ENCODE measurements around the gene MELK. TPM values are rescaled to one million over a fixed set of nuclear protein-coding genes. Genes with fewer than 3 reads are reported as not detected.

The MELK gene
- total RNA-seq, 1 donor from 2014 or later: 10.6 TPM

DNA sequence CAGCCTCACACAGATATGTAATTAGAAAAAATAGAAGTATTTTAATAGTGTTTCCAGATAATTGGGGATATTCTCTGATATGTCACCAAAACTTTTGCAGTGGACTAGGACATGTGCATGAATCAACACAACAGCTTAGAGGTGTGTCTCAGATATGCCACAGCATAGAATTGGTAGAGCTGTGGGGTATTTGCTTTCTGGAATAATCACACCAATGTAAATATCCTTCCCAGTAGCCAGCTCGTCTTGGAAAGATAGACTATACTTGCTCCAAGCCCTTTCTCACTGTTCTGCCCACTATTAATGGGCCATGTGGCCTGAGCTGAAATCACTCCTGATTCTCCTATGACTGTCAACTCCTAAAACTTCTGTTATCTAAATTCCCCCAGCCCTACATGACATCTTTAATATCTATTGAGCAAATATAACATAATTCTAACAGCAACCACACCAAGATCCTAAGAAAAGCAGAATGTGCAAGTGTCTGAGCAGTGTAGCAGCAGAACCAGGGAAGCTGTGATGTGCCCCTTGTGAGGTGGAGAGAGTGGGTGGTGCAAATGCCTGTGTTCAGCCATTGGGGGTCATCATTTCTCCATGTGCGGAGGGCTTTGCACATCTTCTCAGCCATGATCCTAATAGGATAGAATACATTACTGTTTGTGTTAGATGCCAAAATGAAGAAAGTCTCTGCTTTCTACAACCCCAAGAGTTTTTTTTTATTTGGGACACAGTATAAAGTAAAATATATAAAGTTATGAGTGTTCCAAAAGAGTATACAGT, 65.0 kb downstream of the MELK start:
- H3K4me3 Mint-ChIP-seq (ENCODE audit: unreplicated experiment): no peak overlapping the region
- H3K36me3 Mint-ChIP-seq (ENCODE audit: low read depth, unreplicated experiment): no peaks in the 10 kb centered on the region
- DNase-seq (ENCODE audit: low spot score): peak; percentile 9
- H3K27me3 Mint-ChIP-seq (ENCODE audit: unreplicated experiment): no peaks in the 10 kb centered on the region
- H3K27ac Mint-ChIP-seq (ENCODE audit: unreplicated experiment): no peak overlapping the region
- no peaks in the 10 kb centered on the region for H3K4me1 Mint-ChIP-seq (ENCODE audit: unreplicated experiment)
- H3K9me3 Mint-ChIP-seq (ENCODE audit: unreplicated experiment): no peaks in the 10 kb centered on the region
- TF ChIP-seq, protein P1, sequence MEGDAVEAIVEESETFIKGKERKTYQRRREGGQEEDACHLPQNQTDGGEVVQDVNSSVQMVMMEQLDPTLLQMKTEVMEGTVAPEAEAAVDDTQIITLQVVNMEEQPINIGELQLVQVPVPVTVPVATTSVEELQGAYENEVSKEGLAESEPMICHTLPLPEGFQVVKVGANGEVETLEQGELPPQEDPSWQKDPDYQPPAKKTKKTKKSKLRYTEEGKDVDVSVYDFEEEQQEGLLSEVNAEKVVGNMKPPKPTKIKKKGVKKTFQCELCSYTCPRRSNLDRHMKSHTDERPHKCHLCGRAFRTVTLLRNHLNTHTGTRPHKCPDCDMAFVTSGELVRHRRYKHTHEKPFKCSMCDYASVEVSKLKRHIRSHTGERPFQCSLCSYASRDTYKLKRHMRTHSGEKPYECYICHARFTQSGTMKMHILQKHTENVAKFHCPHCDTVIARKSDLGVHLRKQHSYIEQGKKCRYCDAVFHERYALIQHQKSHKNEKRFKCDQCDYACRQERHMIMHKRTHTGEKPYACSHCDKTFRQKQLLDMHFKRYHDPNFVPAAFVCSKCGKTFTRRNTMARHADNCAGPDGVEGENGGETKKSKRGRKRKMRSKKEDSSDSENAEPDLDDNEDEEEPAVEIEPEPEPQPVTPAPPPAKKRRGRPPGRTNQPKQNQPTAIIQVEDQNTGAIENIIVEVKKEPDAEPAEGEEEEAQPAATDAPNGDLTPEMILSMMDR (IDR thresholded peaks at IDR 0.05; ENCODE audit: unreplicated experiment): no peak

- Mint-ChIP-seq H3K27ac (ENCODE audit: unreplicated experiment) (no peak overlapping the region), H3K4me3 (ENCODE audit: unreplicated experiment) (no peak overlapping the region), H3K27me3 (ENCODE audit: unreplicated experiment) (no peaks in the 10 kb centered on the region), H3K4me1 (ENCODE audit: unreplicated experiment) (peaks cover 3% of the 10 kb centered on the region), H3K9me3 (ENCODE audit: unreplicated experiment) (no peaks in the 10 kb centered on the region), H3K36me3 (ENCODE audit: low read depth, unreplicated experiment) (no peaks in the 10 kb centered on the region)
- TF ChIP-seq, protein P1 (IDR thresholded peaks at IDR 0.05; ENCODE audit: unreplicated experiment): no peak
- no peak for DNase-seq (ENCODE audit: low spot score)
These were observed 68.2 kb downstream of the MELK start for GRCh38 chr9:36640771-36641381.

GRCh38 chr9:36642817-36643216, 70.1 kb downstream of the MELK start:
- no peaks in the 10 kb centered on the region for H3K36me3 Mint-ChIP-seq (ENCODE audit: low read depth, unreplicated experiment)
- no peak overlapping the region for H3K4me3 Mint-ChIP-seq (ENCODE audit: unreplicated experiment)
- H3K4me1 Mint-ChIP-seq (ENCODE audit: unreplicated experiment): peaks cover 14% of the 10 kb centered on the region
- DNase-seq (ENCODE audit: low spot score): no peak
- no peak overlapping the region for H3K27ac Mint-ChIP-seq (ENCODE audit: unreplicated experiment)
- TF ChIP-seq, protein P1 (IDR thresholded peaks at IDR 0.05; ENCODE audit: unreplicated experiment): no peak
- H3K27me3 Mint-ChIP-seq (ENCODE audit: unreplicated experiment): no peaks in the 10 kb centered on the region
- H3K9me3 Mint-ChIP-seq (ENCODE audit: unreplicated experiment): no peaks in the 10 kb centered on the region

DNA sequence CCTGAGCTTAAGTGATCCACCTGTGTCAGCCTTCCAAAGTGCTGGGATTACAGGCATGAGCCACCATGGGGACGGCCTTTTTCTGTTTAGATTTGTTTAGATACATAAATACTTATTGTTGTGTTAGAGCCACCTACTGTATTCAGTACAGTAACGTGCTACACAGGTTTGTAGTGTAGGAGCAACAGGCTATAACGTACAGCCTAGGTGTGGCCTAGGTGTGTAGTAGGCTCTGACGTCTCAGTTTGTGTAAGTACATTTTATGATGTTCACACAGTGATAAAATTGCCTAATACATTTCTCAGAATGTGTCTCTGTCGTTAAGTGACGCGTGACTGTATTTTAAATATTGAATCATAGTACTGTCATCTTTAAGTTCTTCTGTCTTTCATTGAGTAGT, 84.1 kb downstream of the MELK start:
- no peaks in the 10 kb centered on the region for H3K9me3 Mint-ChIP-seq (ENCODE audit: unreplicated experiment)
- H3K4me3 Mint-ChIP-seq (ENCODE audit: unreplicated experiment): no peak overlapping the region
- no peak overlapping the region for H3K27ac Mint-ChIP-seq (ENCODE audit: unreplicated experiment)
- TF ChIP-seq, protein P1 (IDR thresholded peaks at IDR 0.05; ENCODE audit: unreplicated experiment): no peak
- H3K36me3 Mint-ChIP-seq (ENCODE audit: low read depth, unreplicated experiment): peaks cover 5% of the 10 kb centered on the region
- H3K27me3 Mint-ChIP-seq (ENCODE audit: unreplicated experiment): peaks cover 1% of the 10 kb centered on the region
- H3K4me1 Mint-ChIP-seq (ENCODE audit: unreplicated experiment): no peaks in the 10 kb centered on the region
- no peak for DNase-seq (ENCODE audit: low spot score)

- Mint-ChIP-seq H3K9me3 (ENCODE audit: unreplicated experiment) (no peaks in the 10 kb centered on the region), H3K4me3 (ENCODE audit: unreplicated experiment) (no peak overlapping the region), H3K4me1 (ENCODE audit: unreplicated experiment) (no peaks in the 10 kb centered on the region), H3K27ac (ENCODE audit: unreplicated experiment) (no peak overlapping the region), H3K36me3 (ENCODE audit: low read depth, unreplicated experiment) (peaks cover 5% of the 10 kb centered on the region), H3K27me3 (ENCODE audit: unreplicated experiment) (peaks cover 1% of the 10 kb centered on the region)
- DNase-seq (ENCODE audit: low spot score): no peak
- TF ChIP-seq, protein P1 (IDR thresholded peaks at IDR 0.05; ENCODE audit: unreplicated experiment): no peak
These were observed 86.8 kb downstream of the MELK start for GRCh38 chr9:36659500-36659899.
